HUES64 (cell line): ENCODE results near the gene ZNF441.

Experiments
- H3K27ac ChIP-seq: 2 replicates; pipeline ENCODE4 v1.7.0; 2013; ENCODE audit warnings: low read depth, low read length, inconsistent platforms
- H3K27me3 ChIP-seq: 2 replicates; pipeline ENCODE4 v1.6.1; 2013; ENCODE audit warnings: mild to moderate bottlenecking, low read length; ENCODE audit not compliant: insufficient read depth
- H3K36me3 ChIP-seq: 2 replicates; pipeline ENCODE4 v1.6.1; 2013; ENCODE audit warnings: mild to moderate bottlenecking, low read length; ENCODE audit not compliant: insufficient read depth
- H3K4me1 ChIP-seq: 2 replicates; pipeline ENCODE4 v1.6.1; 2013; ENCODE audit warnings: mild to moderate bottlenecking, low read length, moderate library complexity; ENCODE audit not compliant: insufficient read depth
- H3K4me3 ChIP-seq: 2 replicates; pipeline ENCODE4 v1.5.1; 2013; ENCODE audit warnings: mild to moderate bottlenecking, low read length, moderate library complexity
- H3K9ac ChIP-seq: 2 replicates; pipeline ENCODE4 v1.6.1; 2013; ENCODE audit warnings: mild to moderate bottlenecking, low read depth, low read length
- H3K9me3 ChIP-seq: 2 replicates; pipeline ENCODE4 v1.6.1; 2013; ENCODE audit warnings: low read depth, low read length; ENCODE audit not compliant: insufficient read depth
- WGBS: fragments of 150-250, 120-280 bp; methylation state at CpG from one replicate; pipeline ENCODE4 v1.1.7; 2013; ENCODE audit warnings: missing lambda C conversion rate; 5-methylcytosine and 5-hydroxymethylcytosine counted together

The ZNF441 gene

DNA sequence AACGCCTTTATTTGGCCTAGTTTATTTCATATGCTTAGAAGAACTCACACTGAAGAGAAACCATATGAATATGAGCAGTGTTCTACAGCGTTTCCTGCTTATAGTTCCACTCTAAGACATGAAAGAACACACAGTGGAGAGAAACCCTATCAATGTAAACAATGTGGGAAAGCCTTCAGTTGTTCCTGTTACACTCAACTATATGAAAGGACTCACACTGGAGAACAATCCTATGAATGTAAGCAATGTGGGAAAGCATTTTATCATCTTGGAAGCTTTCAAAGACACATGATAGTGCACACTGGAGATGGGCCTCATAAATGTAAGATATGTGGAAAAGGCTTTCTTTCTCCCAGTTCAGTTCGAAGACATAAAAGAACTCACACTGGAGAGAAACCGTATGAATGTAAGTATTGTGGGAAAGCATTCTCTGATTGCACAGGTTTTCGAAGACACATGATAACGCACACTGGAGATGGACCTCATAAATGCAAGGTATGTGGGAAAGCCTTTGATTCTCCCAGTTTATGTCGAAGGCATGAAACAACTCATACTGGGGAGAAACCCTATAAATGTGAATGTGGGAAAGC, 13.7 kb downstream of the ZNF441 start:
- Histone ChIP-seq H3K9ac (no peak overlapping the region), H3K27me3 (no peaks in the 10 kb centered on the region), H3K36me3 (peaks cover 29% of the 10 kb centered on the region), H3K4me1 (no peaks in the 10 kb centered on the region), H3K4me3 (no peak overlapping the region), H3K9me3 (peaks cover 82% of the 10 kb centered on the region), H3K27ac (no peak overlapping the region)
- WGBS, result 94% methylated on average over 7 of the region's 7 CpGs

DNA sequence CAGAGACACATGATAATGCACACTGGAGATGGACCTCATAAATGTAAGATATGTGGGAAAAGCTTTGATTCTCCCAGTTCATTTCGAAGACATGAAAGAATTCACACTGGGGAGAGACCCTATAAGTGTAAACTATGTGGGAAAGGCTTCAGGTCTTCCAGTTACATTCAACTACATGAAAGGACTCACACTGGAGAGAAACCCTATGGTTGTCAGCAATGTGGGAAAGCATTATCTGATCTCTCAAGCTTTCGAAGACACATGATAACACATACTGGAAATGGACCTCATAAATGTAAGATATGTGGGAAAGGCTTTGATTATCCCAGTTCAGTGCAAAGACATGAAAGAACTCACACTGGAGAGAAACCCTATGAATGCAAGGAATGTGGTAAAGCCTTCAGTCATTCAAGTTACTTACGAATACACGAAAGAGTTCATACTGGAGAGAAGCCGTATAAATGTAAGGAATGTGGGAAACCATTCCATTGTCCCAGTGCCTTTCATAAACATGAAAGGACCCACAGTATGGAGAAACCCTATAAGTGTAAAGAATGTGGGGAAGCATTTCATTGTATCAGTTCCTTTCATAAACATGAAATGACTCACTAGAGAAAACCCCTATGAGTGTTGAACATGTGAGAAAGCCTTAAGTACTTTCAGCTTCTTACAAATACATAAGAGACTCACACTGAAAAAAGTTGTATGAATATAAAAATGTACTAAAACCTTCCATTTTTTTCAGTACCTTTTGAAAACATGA, 14.7 kb downstream of the ZNF441 start:
- peaks cover 78% of the 10 kb centered on the region for H3K9me3 ChIP-seq
- H3K4me3 ChIP-seq, result no peak overlapping the region
- WGBS, result 94% methylated on average over 5 of the region's 5 CpGs
- no peak overlapping the region for H3K27ac ChIP-seq
- no peak overlapping the region for H3K9ac ChIP-seq
- H3K36me3 ChIP-seq, result peaks cover 29% of the 10 kb centered on the region
- H3K27me3 ChIP-seq, result no peaks in the 10 kb centered on the region
- no peaks in the 10 kb centered on the region for H3K4me1 ChIP-seq

DNA sequence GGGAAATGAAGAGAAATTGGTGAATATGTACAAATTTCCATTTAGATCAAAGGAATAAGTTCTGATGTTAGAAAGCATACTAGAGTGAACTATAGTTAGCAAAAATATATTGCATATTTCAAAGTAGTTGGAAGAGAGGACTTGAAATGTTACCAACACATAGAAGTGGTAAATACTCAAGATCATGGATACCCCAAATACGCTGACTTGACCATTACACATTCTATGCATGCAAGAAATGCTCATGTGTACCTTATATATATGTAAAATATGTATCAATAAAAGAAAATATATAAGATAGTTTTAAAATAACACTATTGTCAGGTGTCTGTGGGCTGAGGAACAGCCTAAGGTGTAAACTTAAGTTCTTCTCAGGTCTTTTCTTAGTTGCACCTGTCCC, 17.0 kb downstream of the ZNF441 start:
- no peak overlapping the region for H3K4me3 ChIP-seq
- WGBS, result no CpG with 5 or more reads among the region's 1 CpG
- no peak overlapping the region for H3K9ac ChIP-seq
- H3K4me1 ChIP-seq, result no peaks in the 10 kb centered on the region
- H3K36me3 ChIP-seq, result peaks cover 23% of the 10 kb centered on the region
- no peaks in the 10 kb centered on the region for H3K27me3 ChIP-seq
- H3K27ac ChIP-seq, result no peak overlapping the region
- peaks cover 66% of the 10 kb centered on the region for H3K9me3 ChIP-seq

DNA sequence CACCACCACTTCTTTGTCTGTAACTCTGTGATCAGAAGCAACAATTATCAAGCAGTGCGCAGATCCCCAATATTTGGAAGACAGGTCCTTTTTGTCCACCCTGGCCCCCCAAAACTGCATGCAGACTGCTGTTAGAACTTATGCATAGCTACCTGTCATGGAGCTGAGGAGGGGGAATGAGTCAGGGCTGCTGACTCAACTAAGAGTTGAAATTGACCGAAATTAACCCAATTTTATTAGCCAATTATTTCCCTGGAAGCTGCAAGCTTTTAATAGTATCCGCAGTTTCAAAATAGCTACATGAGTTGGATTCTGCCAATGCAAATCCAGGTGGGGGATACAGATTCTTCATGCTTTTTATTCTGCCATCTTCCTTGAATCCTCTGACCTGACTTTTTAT, 17.6 kb downstream of the ZNF441 start:
- peaks cover 67% of the 10 kb centered on the region for H3K9me3 ChIP-seq
- H3K27ac ChIP-seq, result no peak overlapping the region
- WGBS, result 92% methylated on average over 3 of the region's 3 CpGs
- no peaks in the 10 kb centered on the region for H3K4me1 ChIP-seq
- no peak overlapping the region for H3K4me3 ChIP-seq
- H3K27me3 ChIP-seq, result no peaks in the 10 kb centered on the region
- H3K36me3 ChIP-seq, result peaks cover 20% of the 10 kb centered on the region
- no peak overlapping the region for H3K9ac ChIP-seq

DNA sequence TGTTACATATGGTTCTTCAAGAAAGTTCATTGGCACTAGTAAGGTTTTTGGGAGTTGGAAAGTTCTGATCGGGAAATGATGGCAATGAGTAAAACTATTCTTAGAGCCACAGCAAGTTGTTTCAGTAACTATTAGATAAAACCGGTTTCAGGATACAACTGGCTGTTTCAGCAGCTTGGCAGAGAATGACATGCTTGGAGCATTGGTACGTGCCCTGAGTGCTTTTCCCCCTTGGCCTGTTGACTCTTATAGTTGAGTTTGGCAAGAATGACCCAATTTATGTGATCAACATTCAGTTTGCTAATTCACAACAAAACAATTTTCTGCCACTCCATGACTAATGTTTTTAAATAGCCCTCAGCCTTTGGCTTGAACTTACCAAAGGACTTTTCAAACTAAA, 20.7 kb downstream of the ZNF441 start:
- Histone ChIP-seq H3K27ac (no peak overlapping the region), H3K27me3 (no peaks in the 10 kb centered on the region), H3K4me3 (no peak overlapping the region), H3K9ac (no peak overlapping the region), H3K9me3 (peaks cover 46% of the 10 kb centered on the region), H3K36me3 (no peaks in the 10 kb centered on the region), H3K4me1 (no peaks in the 10 kb centered on the region)
- WGBS, result 90% methylated on average over 3 of the region's 3 CpGs

DNA sequence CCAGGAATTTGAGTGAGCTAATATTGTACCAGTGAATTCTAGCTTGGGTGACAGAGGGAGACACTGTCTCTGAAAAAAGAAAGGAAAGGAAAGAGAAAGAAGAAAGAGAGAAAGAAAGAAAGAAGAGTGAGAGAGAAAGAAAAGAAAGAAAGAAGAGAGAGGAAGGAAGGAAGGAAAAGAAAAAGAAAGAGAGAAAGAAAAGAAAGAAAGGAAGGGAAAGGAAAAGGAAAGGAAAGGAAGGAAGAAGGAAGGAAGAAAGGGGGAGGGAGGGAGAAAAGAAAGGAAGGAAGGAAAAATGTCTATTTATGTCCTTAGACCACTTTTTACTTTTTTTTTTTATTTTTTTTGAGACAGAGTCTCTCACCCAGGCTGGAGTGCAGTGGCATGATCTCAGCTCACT, 26.1 kb downstream of the ZNF441 start:
- peaks cover 16% of the 10 kb centered on the region for H3K9me3 ChIP-seq
- H3K4me1 ChIP-seq, result peaks cover 4% of the 10 kb centered on the region
- H3K4me3 ChIP-seq, result no peak overlapping the region
- H3K27me3 ChIP-seq, result peaks cover 14% of the 10 kb centered on the region; the same call in 1 of the 2 replicates
- no peak overlapping the region for H3K9ac ChIP-seq
- no peak overlapping the region for H3K27ac ChIP-seq
- H3K36me3 ChIP-seq, result no peaks in the 10 kb centered on the region

DNA sequence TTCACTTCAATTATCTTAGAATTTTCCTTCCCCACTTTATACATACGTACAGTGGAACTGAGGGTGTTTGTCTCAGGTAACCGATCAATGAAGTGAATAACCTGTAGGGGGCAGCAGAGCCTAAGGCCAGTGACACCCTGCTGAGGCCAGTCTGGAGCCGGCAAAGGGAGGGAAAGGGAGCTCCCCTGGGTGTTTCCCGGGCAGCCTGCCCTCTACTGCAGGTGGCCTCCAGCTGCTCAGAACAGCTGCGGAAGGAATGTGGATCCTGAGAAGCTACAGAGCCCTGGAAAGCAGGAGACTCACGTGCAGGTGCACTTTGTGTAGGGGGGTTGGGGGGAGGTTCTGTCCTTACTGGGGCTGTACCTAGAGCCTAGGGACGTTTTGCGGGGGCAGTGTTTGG, 30.7 kb downstream of the ZNF441 start:
- Histone ChIP-seq H3K9ac (no peak overlapping the region), H3K27me3 (peaks cover 36% of the 10 kb centered on the region), H3K27ac (no peak overlapping the region), H3K4me3 (peak overlapping the region; percentile 74; the same call in 1 of the 2 replicates), H3K4me1 (peaks cover 7% of the 10 kb centered on the region), H3K9me3 (0 out of 2 replicates have a peak, but pooled peaks cover 3% of the 10 kb centered on the region), H3K36me3 (no peaks in the 10 kb centered on the region)
- WGBS, result 9% methylated on average over 8 of the region's 8 CpGs

DNA sequence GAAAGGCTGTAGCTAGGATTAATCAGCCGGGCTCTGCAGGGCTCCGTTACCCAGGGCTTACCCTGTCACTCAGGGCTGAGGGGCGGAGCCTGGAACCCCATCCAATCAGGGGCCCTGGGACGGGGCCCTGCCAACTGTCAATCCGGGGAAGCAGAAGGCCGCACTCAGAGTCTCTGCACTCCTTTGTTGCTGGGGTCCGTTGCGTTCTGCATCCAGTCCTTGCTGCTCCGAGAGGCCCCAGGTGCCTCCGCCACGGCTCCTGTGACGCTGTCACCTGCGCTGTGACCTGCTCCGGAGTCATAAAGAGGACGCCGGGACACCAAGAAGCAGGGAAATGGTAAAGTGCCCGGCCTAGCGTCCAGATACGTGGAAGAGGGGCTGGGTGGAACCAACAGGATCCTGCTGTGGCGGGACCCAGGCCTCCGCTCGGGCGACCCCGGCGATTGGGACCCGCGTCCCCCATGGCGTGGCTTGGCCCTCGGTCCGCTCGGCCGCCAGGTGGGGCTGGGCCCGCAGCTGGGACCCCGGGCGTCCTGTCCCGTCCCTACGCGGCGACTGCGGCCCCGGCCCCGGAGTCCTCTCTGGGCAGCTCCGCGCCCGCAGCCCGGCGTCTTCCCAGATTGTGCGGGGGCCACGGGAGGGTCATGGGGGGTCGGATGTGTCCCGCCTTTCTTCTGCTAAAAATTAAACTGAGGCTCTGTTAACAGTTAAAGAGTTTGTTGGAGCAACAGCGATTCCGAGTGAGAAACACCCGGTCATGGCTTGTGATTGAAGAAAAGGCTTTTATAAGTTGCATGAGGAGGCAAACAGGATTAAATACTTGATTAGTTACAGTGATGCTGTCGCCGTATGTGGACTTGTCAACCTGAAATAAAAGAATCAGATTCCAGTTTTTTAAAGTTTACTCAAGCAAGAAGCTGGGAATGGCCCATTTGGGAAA, 31.9 kb downstream of the ZNF441 start, which contains the start of gene ZNF491:
ZNF491 (plus strand) TSS at position 133 of the 940 bp plus-strand sequence. CDS start 7,431 bp downstream, outside the sequence.
- H3K9ac ChIP-seq, result peak within 1 kb of the TSS; percentile 66

DNA sequence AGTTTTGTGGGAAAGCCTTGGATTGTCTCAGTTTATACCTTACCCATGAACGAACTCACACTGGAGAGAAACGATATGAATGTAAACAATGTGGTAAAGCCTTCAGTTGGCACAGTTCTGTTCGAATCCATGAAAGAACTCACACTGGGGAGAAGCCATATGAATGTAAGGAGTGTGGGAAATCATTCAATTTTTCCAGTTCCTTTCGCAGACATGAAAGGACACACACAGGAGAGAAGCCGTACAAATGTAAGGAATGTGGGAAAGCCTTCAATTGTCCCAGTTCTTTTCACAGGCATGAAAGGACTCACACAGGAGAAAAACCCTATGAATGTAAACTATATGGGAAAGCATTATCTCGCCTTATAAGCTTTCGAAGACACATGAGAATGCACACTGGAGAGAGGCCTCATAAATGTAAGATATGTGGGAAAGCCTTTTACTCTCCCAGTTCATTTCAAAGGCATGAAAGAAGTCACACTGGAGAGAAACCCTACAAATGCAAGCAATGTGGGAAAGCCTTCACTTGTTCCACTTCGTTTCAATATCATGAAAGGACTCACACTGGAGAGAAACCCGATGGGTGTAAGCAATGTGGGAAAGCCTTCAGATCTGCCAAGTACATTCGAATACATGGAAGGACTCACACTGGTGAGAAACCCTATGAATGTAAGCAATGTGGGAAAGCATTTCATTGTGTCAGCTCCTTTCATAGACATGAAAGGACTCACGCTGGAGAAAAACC, 39.7 kb downstream of the ZNF441 start:
- Histone ChIP-seq H3K9ac (no peak overlapping the region), H3K36me3 (no peaks in the 10 kb centered on the region), H3K27me3 (peaks cover 2% of the 10 kb centered on the region; the same call in 1 of the 2 replicates), H3K9me3 (peaks cover 45% of the 10 kb centered on the region), H3K4me1 (no peaks in the 10 kb centered on the region), H3K4me3 (no peak overlapping the region), H3K27ac (no peak overlapping the region)
- WGBS, result 91% methylated on average over 11 of the region's 11 CpGs

More for the DNA sequence above, 31.9 kb downstream of the ZNF441 start, which contains the start of gene ZNF491:
- H3K27me3 ChIP-seq, result peaks cover 36% of the 10 kb centered on the region
- WGBS, result 1% methylated on average over 56 of the region's 56 CpGs
- H3K27ac ChIP-seq, result no peak within 1 kb of the TSS
- no peaks in the 10 kb centered on the region for H3K36me3 ChIP-seq
- H3K9me3 ChIP-seq, result 0 out of 2 replicates have a peak, but pooled peaks cover 5% of the 10 kb centered on the region
- H3K4me1 ChIP-seq, result peaks cover 7% of the 10 kb centered on the region
- H3K4me3 ChIP-seq, result peak within 1 kb of the TSS; percentile 74

DNA sequence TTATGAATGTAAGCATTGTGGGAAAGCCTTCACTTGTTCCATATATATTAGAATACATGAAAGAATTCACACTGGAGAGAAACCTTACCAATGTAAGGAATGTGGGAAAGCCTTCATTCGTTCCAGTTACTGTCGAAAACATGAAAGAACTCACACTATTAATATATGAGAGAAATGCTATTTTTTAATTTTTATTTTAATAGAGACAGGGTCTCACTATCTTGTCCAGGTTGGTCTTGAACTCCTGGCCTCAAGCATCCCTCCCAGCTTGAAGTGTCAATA, 40.2 kb downstream of the ZNF441 start:
- no peaks in the 10 kb centered on the region for H3K4me1 ChIP-seq
- no peak overlapping the region for H3K27ac ChIP-seq
- H3K9me3 ChIP-seq, result peaks cover 45% of the 10 kb centered on the region
- WGBS, result no CpG with 5 or more reads among the region's 2 CpGs
- H3K36me3 ChIP-seq, result no peaks in the 10 kb centered on the region
- H3K4me3 ChIP-seq, result no peak overlapping the region
- H3K9ac ChIP-seq, result no peak overlapping the region
- peaks cover 3% of the 10 kb centered on the region; the same call in 1 of the 2 replicates for H3K27me3 ChIP-seq
